Left ventricle myocardium inferior (tissue), 1 donor: ENCODE data around the gene CC2D2B. TPM values are rescaled to one million over a fixed set of nuclear protein-coding genes. Genes with fewer than 3 reads are reported as not detected.

Experiments used
- DNase-seq: peaks from one replicate; pipeline ENCODE4 v3.0.0-alpha.2; 2020
- H3K27ac ChIP-seq: fragments of 200-600 bp; replicated peaks from 2 replicates; pipeline ENCODE4 v1.8.0; 2021
- H3K27me3 ChIP-seq: fragments of 200-600 bp; 2 replicates; pipeline ENCODE4 v1.8.0; 2021; ENCODE audit warnings: low read depth
- H3K36me3 ChIP-seq: fragments of 200-600 bp; 2 replicates; pipeline ENCODE4 v1.8.0; 2021
- H3K4me1 ChIP-seq: fragments of 200-600 bp; 2 replicates; pipeline ENCODE4 v1.8.0; 2021
- H3K4me3 ChIP-seq: fragments of 200-600 bp; 2 replicates; pipeline ENCODE4 v1.8.0; 2021; ENCODE audit warnings: mild to moderate bottlenecking, moderate library complexity
- H3K9me3 ChIP-seq: fragments of 200-600 bp; replicated peaks from 2 replicates; pipeline ENCODE4 v1.8.0; 2021
- intact Hi-C: fragments of 100-400 bp; cut with micrococcal nuclease; formaldehyde crosslinking; loops from one replicate; pipeline ENCODE4 v1.11.0; 2022
- total RNA-seq: library from RNA; stranded (reverse); fragmentation: NEBNext Ultra II Directional; extraction: Animal tissue kit (Norgen Biotek cat#: 25700); gene quantifications from one replicate; pipeline ENCODE4 v1.2.1, GENCODE V29; 2021
- TF ChIP-seq, protein P1 (sequence below): fragments of 200-600 bp; IDR thresholded peaks from 2 replicates; pipeline ENCODE4 v1.8.0; 2021; ENCODE audit warnings: antibody characterized with exemption, mild to moderate bottlenecking, borderline replicate concordance
- donor health status: DM: no; HTN: yes; CAD: no; lungs with severe emphysema.

CC2D2B gene
- total RNA-seq, 1 donor from 2014 or later: 0.30 TPM

DNA sequence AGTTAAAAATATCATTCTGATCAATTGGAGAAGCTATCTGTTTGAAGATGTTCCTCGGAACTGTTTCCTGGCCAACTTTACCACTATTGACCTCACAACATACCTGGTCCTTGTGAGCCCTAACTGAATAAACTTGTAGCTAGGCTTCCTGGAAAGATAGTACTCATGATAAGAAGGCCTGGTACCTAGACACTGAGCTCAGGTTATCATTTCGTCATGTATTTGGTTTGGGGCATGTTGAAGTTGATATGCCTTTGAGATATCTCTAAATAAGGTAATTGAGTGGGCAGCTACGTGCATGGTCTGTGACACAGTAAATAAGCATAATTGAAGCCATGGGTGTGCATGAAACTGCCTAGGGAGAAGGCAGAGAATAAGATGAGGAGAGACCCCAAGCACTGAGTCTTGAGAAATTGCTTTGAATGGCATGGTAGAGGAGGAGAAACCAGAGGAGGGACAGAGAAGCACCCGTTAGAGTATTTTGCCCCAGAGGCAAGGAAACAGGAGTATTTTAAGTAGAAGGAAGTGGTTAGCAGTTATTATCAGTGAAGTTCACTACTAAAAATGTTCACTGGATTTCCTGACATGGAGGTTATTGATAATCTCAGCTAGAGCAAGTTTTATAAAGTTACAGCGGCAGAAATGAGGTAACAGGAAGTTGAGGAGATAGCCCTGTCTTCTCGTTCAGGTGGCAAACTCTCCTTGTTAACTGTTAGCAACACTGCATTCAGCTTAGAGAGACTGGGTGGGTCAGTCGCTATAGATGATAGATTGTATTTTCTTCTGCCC, 55.6 kb downstream of the CC2D2B start:
- Histone ChIP-seq H3K36me3 (no peaks in the 10 kb centered on the region), H3K4me3 (no peak overlapping the region), H3K9me3 (peaks cover 25% of the 10 kb centered on the region), H3K4me1 (peaks cover 6% of the 10 kb centered on the region), H3K27me3 (no peaks in the 10 kb centered on the region), H3K27ac (no peak overlapping the region)
- intact Hi-C loops: no loop called here
- TF ChIP-seq, protein P1, sequence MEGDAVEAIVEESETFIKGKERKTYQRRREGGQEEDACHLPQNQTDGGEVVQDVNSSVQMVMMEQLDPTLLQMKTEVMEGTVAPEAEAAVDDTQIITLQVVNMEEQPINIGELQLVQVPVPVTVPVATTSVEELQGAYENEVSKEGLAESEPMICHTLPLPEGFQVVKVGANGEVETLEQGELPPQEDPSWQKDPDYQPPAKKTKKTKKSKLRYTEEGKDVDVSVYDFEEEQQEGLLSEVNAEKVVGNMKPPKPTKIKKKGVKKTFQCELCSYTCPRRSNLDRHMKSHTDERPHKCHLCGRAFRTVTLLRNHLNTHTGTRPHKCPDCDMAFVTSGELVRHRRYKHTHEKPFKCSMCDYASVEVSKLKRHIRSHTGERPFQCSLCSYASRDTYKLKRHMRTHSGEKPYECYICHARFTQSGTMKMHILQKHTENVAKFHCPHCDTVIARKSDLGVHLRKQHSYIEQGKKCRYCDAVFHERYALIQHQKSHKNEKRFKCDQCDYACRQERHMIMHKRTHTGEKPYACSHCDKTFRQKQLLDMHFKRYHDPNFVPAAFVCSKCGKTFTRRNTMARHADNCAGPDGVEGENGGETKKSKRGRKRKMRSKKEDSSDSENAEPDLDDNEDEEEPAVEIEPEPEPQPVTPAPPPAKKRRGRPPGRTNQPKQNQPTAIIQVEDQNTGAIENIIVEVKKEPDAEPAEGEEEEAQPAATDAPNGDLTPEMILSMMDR: no peak
- DNase-seq: no peak

DNA sequence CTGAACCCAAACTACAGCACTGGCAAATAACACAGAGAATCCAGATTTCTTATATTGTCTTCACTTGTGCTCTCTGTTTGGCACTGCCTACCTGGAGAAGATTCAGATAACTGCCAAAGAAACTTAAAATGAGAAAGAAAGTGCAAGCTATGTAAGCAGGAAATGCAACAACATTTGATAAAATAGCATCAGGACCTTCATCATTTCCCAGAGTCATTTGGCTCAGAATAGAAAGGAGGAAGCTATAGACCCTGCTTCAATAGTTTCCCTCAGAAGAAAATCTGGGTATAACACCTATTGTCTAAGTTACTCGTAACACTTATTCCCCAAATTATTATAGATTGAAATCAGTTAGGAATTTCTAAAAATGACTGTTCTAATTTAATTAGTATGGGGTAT, 56.2 kb downstream of the CC2D2B start:
- intact Hi-C loops: no loop called here
- Histone ChIP-seq H3K27me3 (no peaks in the 10 kb centered on the region), H3K4me3 (no peak overlapping the region), H3K4me1 (peaks cover 6% of the 10 kb centered on the region), H3K27ac (no peak overlapping the region), H3K36me3 (no peaks in the 10 kb centered on the region), H3K9me3 (peaks cover 19% of the 10 kb centered on the region)
- TF ChIP-seq, protein P1: no peak
- DNase-seq: no peak

GRCh38 chr10:95964756-95965155, 57.0 kb downstream of the CC2D2B start:
- no peak for DNase-seq
- no peaks in the 10 kb centered on the region for H3K36me3 ChIP-seq
- H3K4me1 ChIP-seq: peaks cover 6% of the 10 kb centered on the region
- no peak overlapping the region for H3K4me3 ChIP-seq
- H3K27me3 ChIP-seq: no peaks in the 10 kb centered on the region
- intact Hi-C loops: no loop called here
- TF ChIP-seq, protein P1: no peak
- no peak overlapping the region for H3K27ac ChIP-seq
- peaks cover 11% of the 10 kb centered on the region for H3K9me3 ChIP-seq

DNA sequence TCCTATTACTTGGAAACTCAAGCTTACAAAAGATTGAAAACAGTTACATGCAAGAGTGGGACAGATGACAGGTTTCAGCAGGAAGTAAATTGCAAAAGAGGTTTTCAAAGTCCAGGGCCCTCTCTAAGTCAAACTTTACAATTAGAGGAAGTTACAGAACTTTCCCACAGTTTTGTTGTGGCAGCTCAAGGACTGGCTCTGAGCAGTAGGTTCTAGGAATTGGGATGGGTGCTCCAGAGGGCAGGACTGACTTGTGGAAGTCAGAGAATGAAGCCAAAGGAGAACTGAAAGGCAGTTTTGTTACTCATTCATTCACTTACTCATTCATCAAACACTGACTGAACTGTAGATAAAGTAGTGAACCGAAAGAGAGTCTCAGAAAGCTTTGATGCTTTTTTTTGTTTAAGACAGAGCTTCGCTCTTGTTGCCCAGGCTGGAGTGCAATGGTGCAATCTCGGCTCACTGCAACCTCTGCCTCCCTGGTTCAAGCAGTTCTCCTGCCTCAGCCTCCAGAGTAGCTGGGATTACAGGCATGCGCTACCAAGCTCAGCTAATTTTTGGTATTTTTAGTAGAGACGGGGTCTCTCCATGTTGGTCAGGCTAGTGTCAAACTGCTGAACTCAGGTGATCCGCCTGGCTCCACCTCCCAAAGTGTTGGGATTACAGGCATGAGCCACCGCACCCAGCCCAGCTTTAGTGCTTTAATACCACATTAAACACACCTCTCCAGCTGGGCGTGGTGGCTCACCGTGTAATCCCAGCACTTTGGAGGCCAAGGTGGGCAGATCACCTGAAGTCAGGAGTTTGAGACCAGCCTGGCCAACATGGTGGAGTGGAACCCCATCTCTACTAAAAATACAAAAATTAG, 68.8 kb downstream of the CC2D2B start:
- Histone ChIP-seq H3K27ac (no peak overlapping the region), H3K27me3 (no peaks in the 10 kb centered on the region), H3K9me3 (no peaks in the 10 kb centered on the region), H3K36me3 (no peaks in the 10 kb centered on the region), H3K4me3 (no peak overlapping the region), H3K4me1 (no peaks in the 10 kb centered on the region)
- intact Hi-C loops: no loop called here
- TF ChIP-seq, protein P1: no peak
- DNase-seq: no peak

- Histone ChIP-seq H3K36me3 (no peaks in the 10 kb centered on the region), H3K4me3 (no peak overlapping the region), H3K27ac (no peak overlapping the region), H3K27me3 (no peaks in the 10 kb centered on the region), H3K9me3 (no peaks in the 10 kb centered on the region), H3K4me1 (no peaks in the 10 kb centered on the region)
- DNase-seq: no peak
- TF ChIP-seq, protein P1: no peak
- intact Hi-C loops: no loop called here
Observed at GRCh38 chr10:95982200-95982599, 74.4 kb downstream of the CC2D2B start.
